ENCODE data around the gene HCFC1R1. TPM values are rescaled to one million over a fixed set of nuclear protein-coding genes. Genes with fewer than 3 reads are reported as not detected.

The HCFC1R1 gene
- polyA plus RNA-seq, 1 donor = 121 TPM

- no peak for DNase-seq
Measured at GRCh38 chr16:2974319-2975056, 49.3 kb downstream of the HCFC1R1 start.

GRCh38 chr16:2973605-2974318, 50.0 kb downstream of the HCFC1R1 start:
- DNase-seq = no peak

DNA sequence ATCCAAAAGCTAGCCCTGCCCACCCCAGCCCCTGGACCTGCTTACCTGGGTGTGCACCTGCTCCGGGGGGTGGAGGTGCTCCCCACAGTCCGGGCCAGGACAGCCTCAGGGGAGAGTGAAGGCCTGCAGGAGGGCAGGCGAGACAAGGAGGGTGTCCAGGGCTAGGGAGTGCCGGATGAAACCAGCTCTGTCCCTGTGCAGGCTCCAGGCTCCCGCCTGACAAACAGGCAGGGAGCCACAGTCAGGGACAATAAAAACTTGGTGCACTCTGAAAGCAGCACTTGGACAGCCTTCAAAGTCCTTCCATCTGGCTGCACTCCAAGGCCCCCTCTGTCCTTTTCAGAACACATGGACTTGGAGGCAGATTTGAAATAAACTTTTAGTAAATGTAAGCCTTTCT, 50.6 kb downstream of the HCFC1R1 start:
- no peak for DNase-seq

Other genes starting within 250 kb of the HCFC1R1 start
- 148 TPM for gene ELOB, start 246.7 kb downstream of the HCFC1R1 start, polyA plus RNA-seq (ENCODE audit: insufficient read length)
- not detected for gene PRSS33, start 236.4 kb downstream of the HCFC1R1 start, polyA plus RNA-seq (ENCODE audit: insufficient read length)
- not detected for gene PRSS41, start 225.5 kb downstream of the HCFC1R1 start, polyA plus RNA-seq (ENCODE audit: insufficient read length)
- not detected for gene PRSS21, start 206.7 kb downstream of the HCFC1R1 start, polyA plus RNA-seq (ENCODE audit: insufficient read length)
- 0.56 TPM for gene ZG16B, start 193.6 kb downstream of the HCFC1R1 start, polyA plus RNA-seq (ENCODE audit: insufficient read length)
- gene PRSS22, start 165.8 kb downstream of the HCFC1R1 start, polyA plus RNA-seq (ENCODE audit: insufficient read length) = not detected
- 16.1 TPM for gene FLYWCH2, start 140.7 kb downstream of the HCFC1R1 start, polyA plus RNA-seq (ENCODE audit: insufficient read length)
- 23.7 TPM for gene FLYWCH1, start 112.0 kb downstream of the HCFC1R1 start, polyA plus RNA-seq (ENCODE audit: insufficient read length)
- gene KREMEN2, start 59.7 kb downstream of the HCFC1R1 start, polyA plus RNA-seq (ENCODE audit: insufficient read length) = 6.1 TPM
- gene PAQR4, start 54.6 kb downstream of the HCFC1R1 start, polyA plus RNA-seq (ENCODE audit: insufficient read length) = 7.0 TPM
- gene PKMYT1, start 43.5 kb downstream of the HCFC1R1 start, polyA plus RNA-seq (ENCODE audit: insufficient read length) = 11.4 TPM
- gene CLDN9, start 11.0 kb downstream of the HCFC1R1 start, polyA plus RNA-seq (ENCODE audit: insufficient read length) = 2.2 TPM
- gene CLDN6, start 5.8 kb downstream of the HCFC1R1 start, polyA plus RNA-seq (ENCODE audit: insufficient read length) = 0.32 TPM
- 42.5 TPM for gene TNFRSF12A, start 3.6 kb downstream of the HCFC1R1 start, polyA plus RNA-seq (ENCODE audit: insufficient read length)
- gene THOC6, start 93 bp upstream of the HCFC1R1 start, polyA plus RNA-seq (ENCODE audit: insufficient read length) = 21.8 TPM
- not detected for gene BICDL2, start 13.0 kb upstream of the HCFC1R1 start, polyA plus RNA-seq (ENCODE audit: insufficient read length)
- 2.1 TPM for gene MMP25, start 22.6 kb upstream of the HCFC1R1 start, polyA plus RNA-seq (ENCODE audit: insufficient read length)
- 161 TPM for gene IL32, start 41.7 kb upstream of the HCFC1R1 start, polyA plus RNA-seq (ENCODE audit: insufficient read length)
- gene ZSCAN10, start 75.4 kb upstream of the HCFC1R1 start, polyA plus RNA-seq (ENCODE audit: insufficient read length) = 0.34 TPM
- gene ZNF205, start 88.6 kb upstream of the HCFC1R1 start, polyA plus RNA-seq (ENCODE audit: insufficient read length) = 15.1 TPM
- 15.5 TPM for gene ZNF213, start 111.1 kb upstream of the HCFC1R1 start, polyA plus RNA-seq (ENCODE audit: insufficient read length)
- not detected for gene OR1F1, start 164.3 kb upstream of the HCFC1R1 start, polyA plus RNA-seq (ENCODE audit: insufficient read length)
- gene ZNF200, start 211.2 kb upstream of the HCFC1R1 start, polyA plus RNA-seq (ENCODE audit: insufficient read length) = 5.9 TPM
- gene MEFV, start 232.7 kb upstream of the HCFC1R1 start, polyA plus RNA-seq (ENCODE audit: insufficient read length) = 0.40 TPM